ENCODE data around the gene KRTAP3-3.

DNA sequence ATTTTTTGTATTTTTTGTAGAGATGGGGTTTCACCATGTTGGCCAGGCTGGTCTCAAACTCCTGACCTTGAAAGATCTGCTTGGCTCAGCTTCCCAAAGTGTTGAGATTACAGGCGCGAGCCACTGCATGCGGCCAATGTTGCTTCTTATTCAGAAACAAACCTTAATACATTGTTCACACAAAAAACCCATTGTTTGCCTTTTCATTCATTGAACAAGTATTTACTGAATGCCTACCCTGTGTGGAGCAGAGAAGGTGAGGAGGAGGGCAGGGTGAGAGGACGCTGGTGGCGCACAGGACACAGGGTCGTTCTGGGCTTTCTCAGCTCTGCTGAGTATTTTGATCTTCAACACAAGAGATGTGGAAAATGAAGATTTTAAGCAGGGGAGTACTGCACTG is 48.5 kb downstream of the KRTAP3-3 start:
- TF ChIP-seq SNAI2 (CRISPR knock-in tag; IDR thresholded peaks at IDR 0.05) (no peak), BACH2 (CRISPR knock-in tag; IDR thresholded peaks at IDR 0.05; ENCODE audit: borderline replicate concordance) (no peak), ZFP30 (CRISPR knock-in tag; IDR thresholded peaks at IDR 0.05) (no peak), OSR1 (CRISPR knock-in tag; IDR thresholded peaks at IDR 0.05) (no peak), ZNF565 (CRISPR knock-in tag; conservative IDR thresholded peaks at IDR 0.05; ENCODE audit: low read depth) (no peak), ZNF8 (CRISPR knock-in tag; IDR thresholded peaks at IDR 0.05) (no peak), GLIS3 (CRISPR knock-in tag; IDR thresholded peaks at IDR 0.05) (no peak), CSDC2 (CRISPR knock-in tag; IDR thresholded peaks at IDR 0.05) (no peak)
- TF ChIP-seq, protein P1, sequence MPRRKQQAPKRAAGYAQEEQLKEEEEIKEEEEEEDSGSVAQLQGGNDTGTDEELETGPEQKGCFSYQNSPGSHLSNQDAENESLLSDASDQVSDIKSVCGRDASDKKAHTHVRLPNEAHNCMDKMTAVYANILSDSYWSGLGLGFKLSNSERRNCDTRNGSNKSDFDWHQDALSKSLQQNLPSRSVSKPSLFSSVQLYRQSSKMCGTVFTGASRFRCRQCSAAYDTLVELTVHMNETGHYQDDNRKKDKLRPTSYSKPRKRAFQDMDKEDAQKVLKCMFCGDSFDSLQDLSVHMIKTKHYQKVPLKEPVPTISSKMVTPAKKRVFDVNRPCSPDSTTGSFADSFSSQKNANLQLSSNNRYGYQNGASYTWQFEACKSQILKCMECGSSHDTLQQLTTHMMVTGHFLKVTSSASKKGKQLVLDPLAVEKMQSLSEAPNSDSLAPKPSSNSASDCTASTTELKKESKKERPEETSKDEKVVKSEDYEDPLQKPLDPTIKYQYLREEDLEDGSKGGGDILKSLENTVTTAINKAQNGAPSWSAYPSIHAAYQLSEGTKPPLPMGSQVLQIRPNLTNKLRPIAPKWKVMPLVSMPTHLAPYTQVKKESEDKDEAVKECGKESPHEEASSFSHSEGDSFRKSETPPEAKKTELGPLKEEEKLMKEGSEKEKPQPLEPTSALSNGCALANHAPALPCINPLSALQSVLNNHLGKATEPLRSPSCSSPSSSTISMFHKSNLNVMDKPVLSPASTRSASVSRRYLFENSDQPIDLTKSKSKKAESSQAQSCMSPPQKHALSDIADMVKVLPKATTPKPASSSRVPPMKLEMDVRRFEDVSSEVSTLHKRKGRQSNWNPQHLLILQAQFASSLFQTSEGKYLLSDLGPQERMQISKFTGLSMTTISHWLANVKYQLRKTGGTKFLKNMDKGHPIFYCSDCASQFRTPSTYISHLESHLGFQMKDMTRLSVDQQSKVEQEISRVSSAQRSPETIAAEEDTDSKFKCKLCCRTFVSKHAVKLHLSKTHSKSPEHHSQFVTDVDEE (CRISPR knock-in tag; IDR thresholded peaks at IDR 0.05), result no peak
- TF ChIP-seq, protein P2, sequence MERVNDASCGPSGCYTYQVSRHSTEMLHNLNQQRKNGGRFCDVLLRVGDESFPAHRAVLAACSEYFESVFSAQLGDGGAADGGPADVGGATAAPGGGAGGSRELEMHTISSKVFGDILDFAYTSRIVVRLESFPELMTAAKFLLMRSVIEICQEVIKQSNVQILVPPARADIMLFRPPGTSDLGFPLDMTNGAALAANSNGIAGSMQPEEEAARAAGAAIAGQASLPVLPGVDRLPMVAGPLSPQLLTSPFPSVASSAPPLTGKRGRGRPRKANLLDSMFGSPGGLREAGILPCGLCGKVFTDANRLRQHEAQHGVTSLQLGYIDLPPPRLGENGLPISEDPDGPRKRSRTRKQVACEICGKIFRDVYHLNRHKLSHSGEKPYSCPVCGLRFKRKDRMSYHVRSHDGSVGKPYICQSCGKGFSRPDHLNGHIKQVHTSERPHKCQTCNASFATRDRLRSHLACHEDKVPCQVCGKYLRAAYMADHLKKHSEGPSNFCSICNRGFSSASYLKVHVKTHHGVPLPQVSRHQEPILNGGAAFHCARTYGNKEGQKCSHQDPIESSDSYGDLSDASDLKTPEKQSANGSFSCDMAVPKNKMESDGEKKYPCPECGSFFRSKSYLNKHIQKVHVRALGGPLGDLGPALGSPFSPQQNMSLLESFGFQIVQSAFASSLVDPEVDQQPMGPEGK (CRISPR knock-in tag; IDR thresholded peaks at IDR 0.05; ENCODE audit: borderline replicate concordance), result no peak
